IMR-90 (cell line): ENCODE data around the gene TMPRSS9. TPM values are rescaled to one million over a fixed set of nuclear protein-coding genes. Genes with fewer than 3 reads are reported as not detected.

ENCODE experiments used
- ATAC-seq: fragments of 200-7000 bp; cut with Tn5 transposase; 2 replicates; pipeline ENCODE4 v1.9.1; 2020; ENCODE audit warnings: low read depth, mild to moderate bottlenecking, moderate library complexity
- BruUV-seq: library from RNA; stranded (reverse); fragments of 400-500 nt; replicated peaks from 2 replicates; lab custom pipeline; 2021; lab: Mats Ljungman, UMichigan
- CTCF ChIA-PET: fragments of 300-600 bp; formaldehyde crosslinking; extraction: SDS; loops from one replicate; lab custom pipeline; 2021; ENCODE audit warnings: antibody characterized with exemption; lab: Yijun Ruan, JAX
- POLR2A ChIA-PET: fragments of 300-600 bp; sonication (Branson Sonifier 250); formaldehyde crosslinking; loops from one replicate; lab custom pipeline; 2022; ENCODE audit warnings: antibody characterized with exemption; ENCODE audit not compliant: unreplicated experiment; lab: Charles Lee
- DNase-seq: peaks from one replicate; pipeline ENCODE4 v3.0.0; 2013
- H2AFZ ChIP-seq: replicated peaks from 2 replicates; pipeline ENCODE3; 2013; ENCODE audit warnings: low read length, mild to moderate bottlenecking; ENCODE audit not compliant: poor library complexity
- H2AK5ac ChIP-seq: 2 replicates; pipeline ENCODE4 v1.6.1; 2013; ENCODE audit warnings: low read depth, low read length, inconsistent platforms
- H2AK9ac ChIP-seq: replicated peaks from 2 replicates; pipeline ENCODE3; 2013; ENCODE audit warnings: mild to moderate bottlenecking, low read depth, low read length, moderate library complexity; ENCODE audit not compliant: poor library complexity
- H2BK120ac ChIP-seq: 2 replicates; pipeline ENCODE4 v1.6.1; 2013; ENCODE audit warnings: low read depth, low read length, inconsistent platforms
- H2BK15ac ChIP-seq: 3 replicates; pipeline ENCODE4 v1.6.1; 2013; ENCODE audit warnings: low read depth, low read length, inconsistent platforms
- H2BK20ac ChIP-seq: 2 replicates; pipeline ENCODE4 v1.6.1; 2013; ENCODE audit warnings: low read depth, mild to moderate bottlenecking, inconsistent platforms, low read length, moderate library complexity
- H2BK5ac ChIP-seq: 2 replicates; pipeline ENCODE4 v1.6.1; 2013; ENCODE audit warnings: mild to moderate bottlenecking, low read depth, low read length, inconsistent platforms; ENCODE audit not compliant: poor library complexity, severe bottlenecking
- H3K14ac ChIP-seq: replicated peaks from 2 replicates; pipeline ENCODE4 v1.6.1; 2013; ENCODE audit warnings: low read depth, low read length, inconsistent platforms
- H3K18ac ChIP-seq: 2 replicates; pipeline ENCODE4 v1.6.1; 2013; ENCODE audit warnings: low read depth, low read length, control low read depth
- H3K23ac ChIP-seq: 2 replicates; pipeline ENCODE4 v1.6.1; 2013; ENCODE audit warnings: low read depth, low read length, inconsistent platforms
- H3K27ac ChIP-seq: 2 replicates; pipeline ENCODE4 v1.5.1; 2013; ENCODE audit warnings: mild to moderate bottlenecking, control low read depth, low read length; ENCODE audit not compliant: insufficient read depth
- H3K27me3 ChIP-seq: 2 replicates; pipeline ENCODE4 v1.6.1; 2013; ENCODE audit warnings: low read length; ENCODE audit not compliant: control insufficient read depth, insufficient read depth
- H3K36me3 ChIP-seq: 2 replicates; pipeline ENCODE4 v1.6.1; 2013; ENCODE audit warnings: low read length, mixed read lengths; ENCODE audit not compliant: control insufficient read depth, insufficient read depth
- H3K4ac ChIP-seq: 2 replicates; pipeline ENCODE4 v1.6.1; 2013; ENCODE audit warnings: low read depth, low read length, inconsistent platforms
- H3K4me1 ChIP-seq: 2 replicates; pipeline ENCODE4 v1.6.1; 2013; ENCODE audit warnings: low read length, mixed read lengths; ENCODE audit not compliant: control insufficient read depth, insufficient read depth
- H3K4me2 ChIP-seq: 2 replicates; pipeline ENCODE4 v1.6.1; 2013; ENCODE audit warnings: low read depth, mild to moderate bottlenecking, control low read depth, low read length, moderate library complexity
- H3K4me3 ChIP-seq: 2 replicates; pipeline ENCODE4 v1.5.1; 2013; ENCODE audit warnings: low read depth, mild to moderate bottlenecking, control low read depth, low read length, moderate library complexity; ENCODE audit not compliant: insufficient read depth
- H3K56ac ChIP-seq: 2 replicates; pipeline ENCODE4 v1.6.1; 2013; ENCODE audit warnings: low read length, inconsistent platforms; ENCODE audit not compliant: insufficient read depth; ENCODE audit errors: extremely low read depth
- H3K79me1 ChIP-seq, 2 experiments: 2 replicates each; pipeline ENCODE4 v1.6.1; 2013; ENCODE audit warnings: low read length in 2 of 2, inconsistent platforms in 1 of 2, low read depth in 1 of 2
- H3K9ac ChIP-seq: 2 replicates; pipeline ENCODE4 v1.6.1; 2013; ENCODE audit warnings: low read depth, low read length, control low read depth
- H3K9me1 ChIP-seq: 2 replicates; pipeline ENCODE4 v1.6.1; 2013; ENCODE audit warnings: low read length, inconsistent platforms; ENCODE audit not compliant: insufficient read depth
- H3K9me3 ChIP-seq: 2 replicates; pipeline ENCODE4 v1.6.1; 2013; ENCODE audit warnings: low read length; ENCODE audit not compliant: control insufficient read depth, insufficient read depth
- H4K20me1 ChIP-seq: 2 replicates; pipeline ENCODE4 v1.6.1; 2013; ENCODE audit warnings: low read length, inconsistent platforms; ENCODE audit not compliant: insufficient read depth
- H4K5ac ChIP-seq: 2 replicates; pipeline ENCODE4 v1.6.1; 2013; ENCODE audit warnings: mild to moderate bottlenecking, low read depth, low read length, control low read depth
- H4K8ac ChIP-seq, 2 experiments: 2 replicates each; pipeline ENCODE4 v1.6.1; 2013; ENCODE audit warnings: low read depth in 2 of 2, low read length in 2 of 2, control low read depth in 1 of 2, inconsistent platforms in 1 of 2
- H4K91ac ChIP-seq: 2 replicates; pipeline ENCODE4 v1.6.1; 2013; ENCODE audit warnings: low read depth, low read length, inconsistent platforms; ENCODE audit not compliant: insufficient read depth
- CEBPB ChIP-seq: IDR thresholded peaks from 2 replicates; pipeline ENCODE4 v1.6.1; 2012; ENCODE audit warnings: low read depth, low read length, improper control_type of control experiment
- MAZ ChIP-seq: IDR thresholded peaks from 2 replicates; pipeline ENCODE4 v1.6.1; 2012; ENCODE audit warnings: low read depth, mild to moderate bottlenecking, low read length, improper control_type of control experiment, moderate library complexity, borderline replicate concordance
- POLR2A ChIP-seq: IDR thresholded peaks from 2 replicates; pipeline ENCODE4 v1.6.1; 2012; ENCODE audit warnings: mild to moderate bottlenecking, low read depth, low read length
- RAD21 ChIP-seq: IDR thresholded peaks from 2 replicates; pipeline ENCODE4 v1.6.1; 2012; ENCODE audit warnings: low read length, improper control_type of control experiment
- RFX5 ChIP-seq: IDR thresholded peaks from 2 replicates; pipeline ENCODE4 v1.8.0; 2012; ENCODE audit warnings: low read depth, mild to moderate bottlenecking, low read length, moderate library complexity
- WGBS, 2 experiments: methylation state at CpG; one replicate each; pipeline versions ENCODE4 v1.1.5 to v1.1.7; 2013; ENCODE audit warnings: missing lambda C conversion rate in 2 of 2; ENCODE audit not compliant: insufficient read length in 1 of 2; ENCODE audit errors: extremely low coverage in 2 of 2; 5-methylcytosine and 5-hydroxymethylcytosine counted together
- dilution Hi-C: fragments of 300-500 bp; cut with HindIII; formaldehyde crosslinking; loops from one replicate; pipeline ENCODE4 v1.14.3; 2018; ENCODE audit warnings: low sequenced_read_pairs; ENCODE audit not compliant: unreplicated experiment
- in situ Hi-C: fragments of 300-500 bp; cut with MboI; formaldehyde crosslinking; loops from 3 replicates; pipeline ENCODE4 v1.14.3; 2019; ENCODE audit warnings: low sequenced_read_pairs, inconsistent platforms, mixed read lengths
- intact Hi-C: fragments of 100-400 bp; cut with micrococcal nuclease; formaldehyde crosslinking; loops from 2 replicates; pipeline ENCODE4 v1.10.0; 2022
- polyA plus RNA-seq, 3 experiments: library from polyadenylated mRNA; depleted of rRNA; stranded (reverse); fragments of >200 nt; gene quantifications; 2 replicates each; pipeline ENCODE4 v1.2.3, GENCODE V29; 2012; ENCODE audit warnings: low replicate concordance in 1 of 3
- total RNA-seq: library from RNA; depleted of rRNA; stranded (reverse); fragments of >200 nt; gene quantifications from 2 replicates; pipeline ENCODE4 v1.2.3, GENCODE V29; 2012
- TF ChIP-seq, protein P1 (sequence below): conservative IDR thresholded peaks from 2 replicates; pipeline ENCODE4 v1.5.1; 2012; ENCODE audit warnings: mild to moderate bottlenecking, low read depth, low read length, improper control_type of control experiment

Gene TMPRSS9
- total and polyA plus RNA-seq, 2 of the 4 experiments (the other 2 are of a cell fraction), result not detected

GRCh38 chr19:2464389-2464788, 104.3 kb downstream of the TMPRSS9 start:
- H3K4me1 ChIP-seq, result peaks cover 7% of the 10 kb centered on the region
- H4K91ac ChIP-seq, result peak overlapping the region; percentile 32; the same call in 1 of the 2 replicates
- TF ChIP-seq POLR2A (no peak), RFX5 (no peak), MAZ (no peak), RAD21 (no peak), CEBPB (no peak)
- TF ChIP-seq, protein P1, sequence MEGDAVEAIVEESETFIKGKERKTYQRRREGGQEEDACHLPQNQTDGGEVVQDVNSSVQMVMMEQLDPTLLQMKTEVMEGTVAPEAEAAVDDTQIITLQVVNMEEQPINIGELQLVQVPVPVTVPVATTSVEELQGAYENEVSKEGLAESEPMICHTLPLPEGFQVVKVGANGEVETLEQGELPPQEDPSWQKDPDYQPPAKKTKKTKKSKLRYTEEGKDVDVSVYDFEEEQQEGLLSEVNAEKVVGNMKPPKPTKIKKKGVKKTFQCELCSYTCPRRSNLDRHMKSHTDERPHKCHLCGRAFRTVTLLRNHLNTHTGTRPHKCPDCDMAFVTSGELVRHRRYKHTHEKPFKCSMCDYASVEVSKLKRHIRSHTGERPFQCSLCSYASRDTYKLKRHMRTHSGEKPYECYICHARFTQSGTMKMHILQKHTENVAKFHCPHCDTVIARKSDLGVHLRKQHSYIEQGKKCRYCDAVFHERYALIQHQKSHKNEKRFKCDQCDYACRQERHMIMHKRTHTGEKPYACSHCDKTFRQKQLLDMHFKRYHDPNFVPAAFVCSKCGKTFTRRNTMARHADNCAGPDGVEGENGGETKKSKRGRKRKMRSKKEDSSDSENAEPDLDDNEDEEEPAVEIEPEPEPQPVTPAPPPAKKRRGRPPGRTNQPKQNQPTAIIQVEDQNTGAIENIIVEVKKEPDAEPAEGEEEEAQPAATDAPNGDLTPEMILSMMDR, result no peak
- H3K56ac ChIP-seq, result no peak overlapping the region
- WGBS, 2 experiments, result 57% methylated on average over 2 of the region's 5 CpGs; no CpG with 5 or more reads in 1 of the 2 experiments
- in situ Hi-C loops (no loop called here), dilution Hi-C loops (no loop called here), intact Hi-C loops (no loop called here)
- no peaks in the 10 kb centered on the region for H3K9me3 ChIP-seq
- H3K27ac ChIP-seq, result no peak overlapping the region
- BruUV-seq, result no TSS peak
- H2AFZ ChIP-seq, result peak overlapping the region; percentile 18
- ChIA-PET CTCF (no interaction called here), POLR2A (no interaction called here)
- H3K9ac ChIP-seq, result no peak overlapping the region
- peak overlapping the region; percentile 61; the same call in 1 of the 2 replicates for H2BK120ac ChIP-seq
- H3K23ac ChIP-seq, result peak overlapping the region; percentile 51; the same call in 1 of the 2 replicates
- DNase-seq (no peak), ATAC-seq (no peak)
- no peak overlapping the region for H2BK15ac ChIP-seq
- H2BK5ac ChIP-seq, result no peak overlapping the region
- H4K8ac ChIP-seq, result no peak overlapping the region
- H2BK20ac ChIP-seq, result peak overlapping the region; percentile 55; the same call in 1 of the 2 replicates
- H4K5ac ChIP-seq, result no peak overlapping the region
- H3K36me3 ChIP-seq, result no peaks in the 10 kb centered on the region
- no peaks in the 10 kb centered on the region for H4K20me1 ChIP-seq
- no peak overlapping the region for H3K18ac ChIP-seq
- 0 out of 2 replicates have a peak, but pooled peaks cover 6% of the 10 kb centered on the region for H3K9me1 ChIP-seq
- H2AK9ac ChIP-seq, result peak overlapping the region; percentile 15
- 0 out of 4 replicates have a peak, but pooled peaks cover 0 to 12% of the 10 kb centered on the region in 2 experiments for H3K79me1 ChIP-seq
- no peak overlapping the region for H3K4me2 ChIP-seq
- H3K4ac ChIP-seq, result peak overlapping the region; percentile 44; the same call in 1 of the 2 replicates
- no peaks in the 10 kb centered on the region for H3K27me3 ChIP-seq
- H2AK5ac ChIP-seq, result peak overlapping the region; percentile 71; the same call in 1 of the 2 replicates
- no peak overlapping the region for H3K14ac ChIP-seq
- H3K4me3 ChIP-seq, result no peak overlapping the region
